Heart left ventricle (tissue), 13 donors: Measurements from ENCODE around the gene PRELID3B.

Experiments
- CTCF ChIP-seq, 12 donors: fragments of 200-600 bp; sonication (generic) in 4 of 12; IDR thresholded peaks; one replicate each; pipeline versions ENCODE4 v1.5.0 to v1.8.0; 2018 to 2022; ENCODE audit warnings: antibody characterized with exemption in 12 of 12, mild to moderate bottlenecking in 5 of 12
- POLR2A ChIP-seq, 2 donors: fragments of 450-650 bp; IDR thresholded peaks; one replicate each; pipeline ENCODE4 v1.6.1; 2017; ENCODE audit warnings: antibody characterized with exemption in 2 of 2, mild to moderate bottlenecking in 2 of 2, moderate library complexity in 2 of 2
- donor health status: ischemic (EF 13 %, LVEDD 7.1; RV severe dilation, severe dysfunction).
- donor health status: DM: no; HTN: yes; CAD: no.
- donor health status: DM: no; HTN: no; CAD: no.
- donor health status: ischemic (EF 25% LVEDD 6.9; RV normal size, moderate dysfunction).
- donor health status: ischemic (EF 25% LVEDD 5.7; RV mildly dilated, moderate dysfunction).
- donor health status: ischemic (EF 35%, LVEDD 5.7; RV mildly dilated, moderate dysfunction).
- donor health status: nonischemic (EF 11% LVEDD 7.7; RV severe dilation, severe dysfunction).
- donor health status: DM: yes; HTN: yes; CAD: no.
- donor health status: PGD.
- donor health status: ischemic (EF 29% LVEDD 5.4; RV normal size, mild dysfunction).
- donor health status: nonischemic (EF 23%, LVEDD 6.1; RV moderate dilation, normal function).

GRCh38 chr20:59014680-59015389, 27.8 kb downstream of the PRELID3B start:
- no peak for TF ChIP-seq CTCF (IDR thresholded peaks at IDR 0.05)
- TF ChIP-seq POLR2A (IDR thresholded peaks at IDR 0.05): no peak
